ENCODE measurements around the gene KIRREL3. TPM values are rescaled to one million over a fixed set of nuclear protein-coding genes. Genes with fewer than 3 reads are reported as not detected.

The KIRREL3 gene
- total and polyA plus RNA-seq, 2 donors (not counting 3 experiments of a cell fraction or from before 2014, with no cell fraction given) = not detected

- no TSS peak for BruUV-seq (replicated peaks)
- dilution Hi-C loops (cut with MboI; ENCODE audit: extremely low pct_ligation_motif_present, low sequenced_read_pairs) (no loop called here), intact Hi-C loops (cut with micrococcal nuclease) (no loop called here)
- no peaks in the 10 kb centered on the region for H3K9me3 ChIP-seq (replicated peaks; ENCODE audit: control insufficient read depth, insufficient read depth, low read length)
- no peaks in the 10 kb centered on the region for H3K79me2 ChIP-seq (ENCODE audit: control insufficient read depth, insufficient read depth, low read length)
- H3K27ac ChIP-seq (ENCODE audit: insufficient read depth, low read depth, low read length) = no peak overlapping the region
- H3K4me3 ChIP-seq (replicated peaks in 1 of 3; ENCODE audit: insufficient read depth in 1 of 3, low read depth in 1 of 3, low read length in 3 of 3) = no peak overlapping the region
- FAIRE-seq = no peak
- POLR2A ChIA-PET = no interaction called here
- H3K9ac ChIP-seq (replicated peaks; ENCODE audit: extremely low read depth, insufficient read depth, low read length) = no peak overlapping the region
- no peak for DNase-seq (ENCODE audit: low read depth, low spot score)
- H3K4me2 ChIP-seq (ENCODE audit: insufficient read depth, low read length) = no peak overlapping the region
- H3K36me3 ChIP-seq (ENCODE audit: control insufficient read depth in 2 of 2, extremely low read depth in 1 of 2, insufficient read depth in 2 of 2, low read length in 2 of 2) = no peaks in the 10 kb centered on the region
- no peaks in the 10 kb centered on the region for H3K9me1 ChIP-seq (replicated peaks; ENCODE audit: control insufficient read depth, extremely low read depth, insufficient read depth, low read length)
- H2AFZ ChIP-seq (ENCODE audit: low read depth, low read length) = no peak overlapping the region
- H4K20me1 ChIP-seq (replicated peaks; ENCODE audit: control insufficient read depth, extremely low read depth, insufficient read depth, low read length) = no peaks in the 10 kb centered on the region
- H3K27me3 ChIP-seq (ENCODE audit: control insufficient read depth in 2 of 2, insufficient read depth in 2 of 2, low read length in 2 of 2) = no peaks in the 10 kb centered on the region
- no peaks in the 10 kb centered on the region for H3K4me1 ChIP-seq (ENCODE audit: control insufficient read depth, extremely low read depth, insufficient read depth, low read length)
- TF ChIP-seq GATA2 (IDR thresholded peaks at IDR 0.05; ENCODE audit: insufficient read depth, insufficient read length, low read depth, low read length) = no peak
- TF ChIP-seq MYC (IDR thresholded peaks at IDR 0.05; ENCODE audit: low read depth, low read length) = no peak
- TF ChIP-seq POLR2A (IDR thresholded peaks at IDR 0.05; ENCODE audit: low read depth, low read length) = no peak
- TF ChIP-seq, protein P1, sequence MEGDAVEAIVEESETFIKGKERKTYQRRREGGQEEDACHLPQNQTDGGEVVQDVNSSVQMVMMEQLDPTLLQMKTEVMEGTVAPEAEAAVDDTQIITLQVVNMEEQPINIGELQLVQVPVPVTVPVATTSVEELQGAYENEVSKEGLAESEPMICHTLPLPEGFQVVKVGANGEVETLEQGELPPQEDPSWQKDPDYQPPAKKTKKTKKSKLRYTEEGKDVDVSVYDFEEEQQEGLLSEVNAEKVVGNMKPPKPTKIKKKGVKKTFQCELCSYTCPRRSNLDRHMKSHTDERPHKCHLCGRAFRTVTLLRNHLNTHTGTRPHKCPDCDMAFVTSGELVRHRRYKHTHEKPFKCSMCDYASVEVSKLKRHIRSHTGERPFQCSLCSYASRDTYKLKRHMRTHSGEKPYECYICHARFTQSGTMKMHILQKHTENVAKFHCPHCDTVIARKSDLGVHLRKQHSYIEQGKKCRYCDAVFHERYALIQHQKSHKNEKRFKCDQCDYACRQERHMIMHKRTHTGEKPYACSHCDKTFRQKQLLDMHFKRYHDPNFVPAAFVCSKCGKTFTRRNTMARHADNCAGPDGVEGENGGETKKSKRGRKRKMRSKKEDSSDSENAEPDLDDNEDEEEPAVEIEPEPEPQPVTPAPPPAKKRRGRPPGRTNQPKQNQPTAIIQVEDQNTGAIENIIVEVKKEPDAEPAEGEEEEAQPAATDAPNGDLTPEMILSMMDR (IDR thresholded peaks at IDR 0.05; ENCODE audit: extremely low read depth in 1 of 2, insufficient read depth in 1 of 2, low read depth in 1 of 2, low read length in 2 of 2) = no peak
- no peak for TF ChIP-seq EZH2 (IDR thresholded peaks at IDR 0.05; ENCODE audit: borderline replicate concordance, low read depth, low read length, severe bottlenecking)
- TF ChIP-seq, protein P2, sequence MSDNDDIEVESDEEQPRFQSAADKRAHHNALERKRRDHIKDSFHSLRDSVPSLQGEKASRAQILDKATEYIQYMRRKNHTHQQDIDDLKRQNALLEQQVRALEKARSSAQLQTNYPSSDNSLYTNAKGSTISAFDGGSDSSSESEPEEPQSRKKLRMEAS (IDR thresholded peaks at IDR 0.05; ENCODE audit: insufficient read depth, insufficient read length) = no peak
- TF ChIP-seq JUN (IDR thresholded peaks at IDR 0.05; ENCODE audit: borderline replicate concordance, insufficient read depth, insufficient read length, low read depth) = no peak
- TF ChIP-seq FOS (IDR thresholded peaks at IDR 0.05; ENCODE audit: borderline replicate concordance, insufficient read depth, low read length) = no peak
- TF ChIP-seq POLR2AphosphoS5 (IDR thresholded peaks at IDR 0.05; ENCODE audit: insufficient read depth, low read depth, low read length) = no peak
- CTCF ChIA-PET = interaction anchor here (0.9 kb wide), 2 partner anchors 11 to 16 kb away, joined by 4 to 5 read pairs; no protein-coding TSS in a partner anchor
Observed at GRCh38 chr11:126496576-126497337, 503.8 kb downstream of the KIRREL3 start.

Data from endothelial cell of umbilical vein (primary cell).